PC-9 (cell line): Measurements from ENCODE around the gene PITHD1. TPM values are rescaled to one million over a fixed set of nuclear protein-coding genes. Genes with fewer than 3 reads are reported as not detected.

Experiments
- BruUV-seq: library from RNA; stranded (reverse); fragments of 400-500 nt; replicated peaks from 2 replicates; lab custom pipeline; 2021; lab: Mats Ljungman, UMichigan
- CTCF ChIA-PET: fragments of 300-600 bp; sonication (Branson Sonifier 250); formaldehyde crosslinking; loops from one replicate; lab custom pipeline; 2022; ENCODE audit warnings: antibody characterized with exemption; lab: Charles Lee
- POLR2A ChIA-PET: fragments of 300-600 bp; sonication (Branson Sonifier 250); formaldehyde crosslinking; loops from one replicate; lab custom pipeline; 2022; ENCODE audit warnings: antibody characterized with exemption; ENCODE audit not compliant: unreplicated experiment; lab: Charles Lee
- DNase-seq, 2 experiments: peaks; one replicate each; pipeline versions ENCODE4 v3.0.0 to v3.0.0-alpha.2; 2015 to 2022; ENCODE audit warnings: mixed read lengths in 1 of 2
- H2AFZ ChIP-seq: fragments of 200-600 bp; sonication (generic); 2 replicates; pipeline ENCODE4 v1.8.1; 2017; ENCODE audit warnings: antibody characterized with exemption
- H3F3A ChIP-seq: fragments of 200-600 bp; sonication (generic); 2 replicates; pipeline ENCODE4 v1.8.1; 2017; ENCODE audit warnings: antibody characterized with exemption, mild to moderate bottlenecking, low read depth; ENCODE audit not compliant: insufficient read depth
- H3K27ac ChIP-seq: fragments of 200-600 bp; sonication (generic); 2 replicates; pipeline ENCODE4 v1.6.1; 2016; ENCODE audit warnings: mixed run types
- H3K27me3 ChIP-seq: fragments of 200-600 bp; sonication (generic); 2 replicates; pipeline ENCODE4 v1.6.1; 2016; ENCODE audit warnings: low read depth, mixed run types; ENCODE audit not compliant: insufficient read depth
- H3K36me3 ChIP-seq: fragments of 200-600 bp; sonication (generic); 2 replicates; pipeline ENCODE4 v1.6.1; 2016; ENCODE audit warnings: low read depth, mixed run types
- H3K4me1 ChIP-seq: fragments of 200-600 bp; sonication (generic); replicated peaks from 2 replicates; pipeline ENCODE4 v1.6.1; 2016; ENCODE audit warnings: mixed run types; ENCODE audit not compliant: insufficient read depth
- H3K4me2 ChIP-seq: fragments of 200-600 bp; sonication (generic); 2 replicates; pipeline ENCODE4 v1.6.1; 2017; ENCODE audit warnings: mixed run types
- H3K4me3 ChIP-seq: fragments of 200-600 bp; sonication (generic); 2 replicates; pipeline ENCODE4 v1.6.1; 2016; ENCODE audit warnings: mixed run types
- H3K79me2 ChIP-seq: fragments of 200-600 bp; sonication (generic); 2 replicates; pipeline ENCODE4 v1.6.1; 2017; ENCODE audit warnings: low read depth, mixed run types
- H3K9me2 ChIP-seq: fragments of 200-600 bp; sonication (generic); 2 replicates; pipeline ENCODE4 v1.8.1; 2017; ENCODE audit warnings: mild to moderate bottlenecking; ENCODE audit not compliant: insufficient read depth
- H3K9me3 ChIP-seq: fragments of 200-600 bp; sonication (generic); 2 replicates; pipeline ENCODE4 v1.8.1; 2016; ENCODE audit warnings: low read depth; ENCODE audit not compliant: insufficient read depth
- H4K20me1 ChIP-seq: fragments of 200-600 bp; sonication (generic); 2 replicates; pipeline ENCODE4 v1.8.1; 2017; ENCODE audit not compliant: insufficient read depth
- EZH2 ChIP-seq: fragments of 200-600 bp; sonication (generic); IDR thresholded peaks from 2 replicates; pipeline ENCODE4 v1.8.0; 2017; ENCODE audit warnings: antibody characterized with exemption, low read depth
- intact Hi-C: fragments of 100-400 bp; cut with micrococcal nuclease; formaldehyde crosslinking; loops from one replicate; pipeline ENCODE4 v1.10.0; 2022; ENCODE audit not compliant: unreplicated experiment
- total RNA-seq: library from RNA; stranded (reverse); gene quantifications from 2 replicates; pipeline ENCODE4 v1.2.3, GENCODE V29; 2021
- TF ChIP-seq, protein P1 (sequence below): fragments of 200-600 bp; sonication (generic); conservative IDR thresholded peaks from 2 replicates; pipeline ENCODE4 v1.6.1; 2017; ENCODE audit warnings: mixed run types, antibody characterized with exemption, mild to moderate bottlenecking, moderate library complexity

The PITHD1 gene
- total RNA-seq, 1 experiment from 2014 or later, result 38.5 TPM

DNA sequence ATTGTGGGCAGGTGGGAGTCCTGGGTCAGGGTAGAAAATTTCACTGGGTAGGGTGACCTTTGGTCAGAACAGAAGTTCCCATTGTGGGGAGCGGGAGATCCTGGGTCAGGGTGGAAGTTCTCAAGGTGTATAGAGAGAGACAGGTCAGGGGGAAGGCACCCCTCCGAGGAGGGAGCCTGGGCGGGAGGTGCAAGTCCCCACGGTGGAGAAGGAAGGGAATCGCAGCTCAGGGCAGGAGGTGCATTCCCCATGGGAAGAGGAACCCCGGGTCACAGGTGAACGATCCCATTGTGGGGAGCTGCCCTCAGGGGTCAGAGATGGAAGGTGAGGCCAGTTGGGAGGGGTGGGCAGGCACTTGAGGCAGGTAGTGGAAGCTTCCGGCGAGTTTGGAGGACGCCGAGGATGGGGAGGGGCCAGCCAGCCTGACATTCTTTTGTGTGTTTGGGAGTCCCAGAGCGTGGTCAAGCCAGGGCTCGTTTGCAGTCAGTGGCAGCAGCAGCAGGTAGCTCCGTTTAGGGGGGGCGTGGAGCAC lies 13.4 kb downstream of the PITHD1 start:
- H2AFZ ChIP-seq, result peak overlapping the region; percentile 78; the same call in 1 of the 2 replicates
- H3K27me3 ChIP-seq, result no peaks in the 10 kb centered on the region
- TF ChIP-seq, protein P1, sequence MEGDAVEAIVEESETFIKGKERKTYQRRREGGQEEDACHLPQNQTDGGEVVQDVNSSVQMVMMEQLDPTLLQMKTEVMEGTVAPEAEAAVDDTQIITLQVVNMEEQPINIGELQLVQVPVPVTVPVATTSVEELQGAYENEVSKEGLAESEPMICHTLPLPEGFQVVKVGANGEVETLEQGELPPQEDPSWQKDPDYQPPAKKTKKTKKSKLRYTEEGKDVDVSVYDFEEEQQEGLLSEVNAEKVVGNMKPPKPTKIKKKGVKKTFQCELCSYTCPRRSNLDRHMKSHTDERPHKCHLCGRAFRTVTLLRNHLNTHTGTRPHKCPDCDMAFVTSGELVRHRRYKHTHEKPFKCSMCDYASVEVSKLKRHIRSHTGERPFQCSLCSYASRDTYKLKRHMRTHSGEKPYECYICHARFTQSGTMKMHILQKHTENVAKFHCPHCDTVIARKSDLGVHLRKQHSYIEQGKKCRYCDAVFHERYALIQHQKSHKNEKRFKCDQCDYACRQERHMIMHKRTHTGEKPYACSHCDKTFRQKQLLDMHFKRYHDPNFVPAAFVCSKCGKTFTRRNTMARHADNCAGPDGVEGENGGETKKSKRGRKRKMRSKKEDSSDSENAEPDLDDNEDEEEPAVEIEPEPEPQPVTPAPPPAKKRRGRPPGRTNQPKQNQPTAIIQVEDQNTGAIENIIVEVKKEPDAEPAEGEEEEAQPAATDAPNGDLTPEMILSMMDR, result no peak
- no peak for TF ChIP-seq EZH2
- H3K4me2 ChIP-seq, result peak overlapping the region; percentile 87
- ChIA-PET CTCF (interaction anchor here (0.6 to 1.1 kb wide), 4 partner anchors 10 to 280 kb away, joined by 3 to 7 read pairs (median 4); no protein-coding TSS in a partner anchor), POLR2A (interaction anchor here (0.5 to 0.6 kb wide), 3 partner anchors 10 to 15 kb away, joined by 3 to 7 read pairs (median 3); no protein-coding TSS in a partner anchor)
- peaks cover 21% of the 10 kb centered on the region for H3K79me2 ChIP-seq
- H3K9me3 ChIP-seq, result no peaks in the 10 kb centered on the region
- H3K4me3 ChIP-seq, result peak overlapping the region; percentile 88
- peaks cover 27% of the 10 kb centered on the region for H3F3A ChIP-seq
- H3K36me3 ChIP-seq, result no peaks in the 10 kb centered on the region
- no TSS peak for BruUV-seq
- H3K4me1 ChIP-seq, result peaks cover 15% of the 10 kb centered on the region
- no peaks in the 10 kb centered on the region for H3K9me2 ChIP-seq
- DNase-seq, result peak in 1 of 2 experiments; percentile 57
- 0 out of 2 replicates have a peak overlapping the region, but pooled peaks have one; percentile 29 for H3K27ac ChIP-seq
- intact Hi-C loops, result loop anchor here (1.0 kb wide), 1 partner anchor 8 kb away; no protein-coding TSS in a partner anchor
- H4K20me1 ChIP-seq, result no peaks in the 10 kb centered on the region

GRCh38 chr1:23792151-23792945 lies 14.1 kb downstream of the PITHD1 start:
- H3K4me1 ChIP-seq, result peaks cover 15% of the 10 kb centered on the region
- H3K27ac ChIP-seq, result no peak overlapping the region
- peaks cover 27% of the 10 kb centered on the region for H3F3A ChIP-seq
- CTCF ChIA-PET, result interaction anchor here (0.6 to 1.1 kb wide), 3 partner anchors 12 to 279 kb away, joined by 3 to 7 read pairs (median 3); no protein-coding TSS in a partner anchor
- peak overlapping the region; percentile 88; the same call in 1 of the 2 replicates for H3K4me3 ChIP-seq
- no peaks in the 10 kb centered on the region for H4K20me1 ChIP-seq
- no peaks in the 10 kb centered on the region for H3K9me2 ChIP-seq
- TF ChIP-seq, protein P1, result no peak
- TF ChIP-seq EZH2, result no peak
- no TSS peak for BruUV-seq
- H3K9me3 ChIP-seq, result no peaks in the 10 kb centered on the region
- peaks cover 21% of the 10 kb centered on the region for H3K79me2 ChIP-seq
- H3K36me3 ChIP-seq, result no peaks in the 10 kb centered on the region
- POLR2A ChIA-PET, result interaction anchor here (0.6 kb wide), 1 partner anchor 12 kb away, joined by 3 read pairs; no protein-coding TSS in a partner anchor
- no peak overlapping the region for H2AFZ ChIP-seq
- peak overlapping the region; percentile 87 for H3K4me2 ChIP-seq
- intact Hi-C loops, result no loop called here
- H3K27me3 ChIP-seq, result no peaks in the 10 kb centered on the region
- DNase-seq, result no peak

DNA sequence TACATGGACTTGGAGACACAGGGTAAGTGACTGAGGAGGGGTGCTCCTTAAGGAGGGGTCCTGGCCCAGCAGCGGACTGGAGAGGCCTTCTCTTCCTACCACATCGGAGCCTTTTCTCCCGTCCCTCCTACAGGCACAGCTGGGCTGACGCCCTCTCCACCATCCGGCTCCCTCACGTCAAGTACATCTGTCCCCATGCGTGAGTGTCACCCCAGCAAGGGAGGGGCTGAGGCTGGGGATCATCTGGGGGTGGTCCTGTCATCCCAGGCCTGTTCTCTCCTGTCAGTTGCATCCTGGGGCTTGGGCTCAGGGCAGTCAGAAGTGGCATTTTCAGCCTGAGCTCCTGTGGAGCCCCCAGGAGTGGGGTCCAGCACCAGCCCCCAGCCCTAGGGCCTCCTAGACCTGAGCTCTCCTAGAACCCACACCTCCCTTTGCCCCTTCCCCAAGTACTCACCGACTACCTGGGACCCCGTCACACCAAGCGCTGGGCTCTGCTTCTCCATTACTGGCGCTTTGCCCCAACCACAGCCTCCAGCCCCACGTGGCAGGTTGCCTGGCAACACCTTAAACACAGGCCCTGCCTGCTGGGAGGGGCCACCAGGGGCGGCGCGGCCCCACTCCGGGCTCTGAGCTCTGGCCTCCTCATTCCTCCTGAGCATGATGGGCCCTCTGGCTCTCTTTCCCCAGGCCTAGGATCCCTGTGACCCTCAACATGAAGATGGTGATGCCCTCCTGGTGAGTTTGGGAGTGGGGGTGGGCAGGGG lies 15.0 kb downstream of the PITHD1 start:
- no peaks in the 10 kb centered on the region for H3K9me3 ChIP-seq
- no peaks in the 10 kb centered on the region for H3K9me2 ChIP-seq
- H3K4me2 ChIP-seq, result no peak overlapping the region
- H3K4me1 ChIP-seq, result peaks cover 15% of the 10 kb centered on the region
- H3K27me3 ChIP-seq, result no peaks in the 10 kb centered on the region
- H3K36me3 ChIP-seq, result no peaks in the 10 kb centered on the region
- H3K4me3 ChIP-seq, result no peak overlapping the region
- intact Hi-C loops, result no loop called here
- H3K79me2 ChIP-seq, result peaks cover 21% of the 10 kb centered on the region
- H3F3A ChIP-seq, result peaks cover 24% of the 10 kb centered on the region
- BruUV-seq, result no TSS peak
- no peak overlapping the region for H3K27ac ChIP-seq
- CTCF ChIA-PET, result interaction anchor here (0.5 kb wide), 1 partner anchor 21 kb away, joined by 3 read pairs; no protein-coding TSS in a partner anchor
- peak in 1 of 2 experiments; percentile 83 for DNase-seq
- POLR2A ChIA-PET, result interaction anchor here (0.6 to 0.7 kb wide), 2 partner anchors 16 to 142 kb away, joined by 3 to 4 read pairs; no protein-coding TSS in a partner anchor
- TF ChIP-seq EZH2, result no peak
- TF ChIP-seq, protein P1, result no peak
- H4K20me1 ChIP-seq, result no peaks in the 10 kb centered on the region
- no peak overlapping the region for H2AFZ ChIP-seq
